PC-3 (cell line): ENCODE data around the gene MGAT5. TPM values are rescaled to one million over a fixed set of nuclear protein-coding genes. Genes with fewer than 3 reads are reported as not detected.

ENCODE experiments used
- ATAC-seq: fragments of 200-7000 bp; cut with Tn5 transposase; 2 replicates; pipeline ENCODE4 v1.9.1; 2020; ENCODE audit warnings: mild to moderate bottlenecking, moderate library complexity
- BruUV-seq: library from RNA; stranded (reverse); fragments of 400-500 nt; replicated peaks from 2 replicates; lab custom pipeline; 2021; lab: Mats Ljungman, UMichigan
- CTCF ChIA-PET: fragments of 300-600 bp; sonication (Branson Sonifier 250); formaldehyde crosslinking; loops from one replicate; lab custom pipeline; 2022; ENCODE audit warnings: antibody characterized with exemption; lab: Charles Lee
- POLR2A ChIA-PET: fragments of 300-600 bp; sonication (Branson Sonifier 250); formaldehyde crosslinking; loops from one replicate; lab custom pipeline; 2022; ENCODE audit warnings: antibody characterized with exemption; ENCODE audit not compliant: unreplicated experiment; lab: Charles Lee
- DNase-seq: peaks from one replicate; pipeline ENCODE4 v3.0.0-alpha.2; 2015
- H2AFZ ChIP-seq: fragments of 300-600 bp; sonication (generic); 2 replicates; pipeline ENCODE4 v1.6.0; 2016; ENCODE audit warnings: antibody characterized with exemption, low read length
- H3F3A ChIP-seq: fragments of 300-600 bp; sonication (generic); one replicate; pipeline ENCODE4 v1.6.0; 2017; ENCODE audit warnings: antibody characterized with exemption, low read length, control low read depth, mild to moderate bottlenecking; ENCODE audit not compliant: unreplicated experiment
- H3K27ac ChIP-seq: fragments of 300-600 bp; sonication (generic); 2 replicates; pipeline ENCODE4 v1.5.1; 2016; ENCODE audit warnings: mild to moderate bottlenecking, low read length
- H3K27me3 ChIP-seq: fragments of 300-600 bp; sonication (generic); 2 replicates; pipeline ENCODE4 v1.6.1; 2016; ENCODE audit warnings: low read length, mixed read lengths
- H3K36me3 ChIP-seq: fragments of 300-600 bp; sonication (generic); 2 replicates; pipeline ENCODE4 v1.6.1; 2016; ENCODE audit warnings: low read depth, mixed run types, low read length, mixed read lengths
- H3K4me1 ChIP-seq: fragments of 300-600 bp; sonication (generic); 2 replicates; pipeline ENCODE4 v1.5.1; 2016; ENCODE audit warnings: low read length; ENCODE audit not compliant: insufficient read depth
- H3K4me2 ChIP-seq: fragments of 300-600 bp; sonication (generic); 2 replicates; pipeline ENCODE4 v1.6.0; 2016; ENCODE audit warnings: low read length
- H3K4me3 ChIP-seq: fragments of 300-600 bp; sonication (generic); 2 replicates; pipeline ENCODE4 v1.5.1; 2016; ENCODE audit warnings: mild to moderate bottlenecking, low read length, mixed read lengths
- H3K79me2 ChIP-seq: fragments of 300-600 bp; sonication (generic); 2 replicates; pipeline ENCODE4 v1.6.1; 2017; ENCODE audit warnings: low read length, mixed read lengths
- H3K9ac ChIP-seq: fragments of 300-600 bp; sonication (generic); 2 replicates; pipeline ENCODE4 v1.6.0; 2016; ENCODE audit warnings: mild to moderate bottlenecking, low read length
- H3K9me2 ChIP-seq: fragments of 300-600 bp; sonication (generic); replicated peaks from 2 replicates; pipeline ENCODE4 v1.6.1; 2016; ENCODE audit warnings: mixed run types, low read length, mixed read lengths
- H3K9me3 ChIP-seq: fragments of 300-600 bp; sonication (generic); 2 replicates; pipeline ENCODE4 v1.6.1; 2016; ENCODE audit warnings: low read length, mixed read lengths
- H4K20me1 ChIP-seq: fragments of 300-600 bp; sonication (generic); 2 replicates; pipeline ENCODE4 v1.6.1; 2016; ENCODE audit warnings: low read length, mixed read lengths
- CTCF ChIP-seq: fragments of 300-600 bp; sonication (generic); conservative IDR thresholded peaks from 2 replicates; pipeline ENCODE4 v1.5.1; 2017; ENCODE audit warnings: antibody characterized with exemption, low read depth, mild to moderate bottlenecking, low read length
- EZH2 ChIP-seq: fragments of 300-600 bp; sonication (generic); IDR thresholded peaks from one replicate; pipeline ENCODE4 v1.6.1; 2017; ENCODE audit warnings: antibody characterized with exemption, mild to moderate bottlenecking, low read length; ENCODE audit not compliant: unreplicated experiment
- EZH2phosphoT487 ChIP-seq: fragments of 300-600 bp; sonication (generic); IDR thresholded peaks from 2 replicates; pipeline ENCODE4 v1.6.1; 2018; ENCODE audit warnings: mild to moderate bottlenecking, antibody characterized with exemption, low read length, borderline replicate concordance
- intact Hi-C: fragments of 100-400 bp; cut with micrococcal nuclease; formaldehyde crosslinking; loops from 2 replicates; pipeline ENCODE4 v1.9.0; 2023
- total RNA-seq: library from RNA; depleted of rRNA; stranded (reverse); fragments of >200 nt; gene quantifications from 2 replicates; pipeline ENCODE4 v1.2.3, GENCODE V29; 2014

Gene MGAT5
- total RNA-seq, 1 experiment from 2014 or later: 33.8 TPM

DNA sequence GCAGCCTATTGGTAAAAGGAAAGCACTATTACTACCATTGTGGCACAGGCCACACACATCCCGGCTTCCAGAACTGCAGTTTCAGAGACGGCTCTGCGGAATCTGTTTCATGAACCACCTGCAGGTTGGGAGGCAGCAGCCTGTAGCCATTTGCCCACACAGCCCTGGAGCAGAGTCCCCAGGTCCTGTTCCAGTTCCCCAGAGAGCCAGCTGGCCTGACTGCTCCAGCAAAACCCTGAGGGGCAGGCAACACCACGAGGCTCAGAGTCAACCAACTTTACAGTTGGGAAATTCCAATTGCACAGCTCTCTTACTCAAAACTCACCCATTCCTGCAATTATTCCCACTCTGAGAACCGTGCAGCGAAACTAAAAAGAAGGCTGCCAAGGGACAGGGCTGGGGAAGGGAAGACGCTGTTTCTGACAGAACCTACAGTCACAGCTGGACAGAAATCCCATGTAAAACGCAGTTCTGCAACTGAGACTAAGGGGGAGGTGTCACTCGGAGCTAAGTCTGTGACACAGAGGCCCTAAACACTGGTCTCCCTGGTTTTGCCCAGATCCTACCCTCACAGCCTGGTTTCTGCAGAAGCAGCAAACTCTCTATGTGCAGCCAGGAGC lies 245.5 kb downstream of the MGAT5 start:
- ATAC-seq: no peak
- H3K36me3 ChIP-seq: no peaks in the 10 kb centered on the region
- BruUV-seq: no TSS peak

GRCh38 chr2:134500211-134500935 lies 246.5 kb downstream of the MGAT5 start:
- Histone ChIP-seq H3K4me2 (no peak overlapping the region), H2AFZ (no peak overlapping the region), H3K79me2 (no peaks in the 10 kb centered on the region), H4K20me1 (no peaks in the 10 kb centered on the region), H3K36me3 (no peaks in the 10 kb centered on the region), H3K9me2 (no peaks in the 10 kb centered on the region), H3K27ac (no peak overlapping the region), H3K4me3 (no peak overlapping the region), H3F3A (no peaks in the 10 kb centered on the region), H3K4me1 (0 out of 2 replicates have a peak, but pooled peaks cover 2% of the 10 kb centered on the region), H3K9me3 (no peaks in the 10 kb centered on the region), H3K9ac (no peak overlapping the region), H3K27me3 (no peaks in the 10 kb centered on the region)
- ATAC-seq (no peak), DNase-seq (no peak)
- ChIA-PET POLR2A (no interaction called here), CTCF (no interaction called here)
- no TSS peak for BruUV-seq
- intact Hi-C loops: no loop called here
- TF ChIP-seq EZH2phosphoT487: no peak
- no peak for TF ChIP-seq CTCF

More for the DNA sequence above, 245.5 kb downstream of the MGAT5 start:
- DNase-seq: no peak
- TF ChIP-seq EZH2: no peak
- no peak for TF ChIP-seq CTCF
- TF ChIP-seq EZH2phosphoT487: no peak
- Histone ChIP-seq H3K27me3 (no peaks in the 10 kb centered on the region), H3K4me1 (no peaks in the 10 kb centered on the region), H4K20me1 (no peaks in the 10 kb centered on the region), H3F3A (no peaks in the 10 kb centered on the region), H3K9me2 (no peaks in the 10 kb centered on the region), H3K9me3 (no peaks in the 10 kb centered on the region), H3K27ac (no peak overlapping the region), H2AFZ (no peak overlapping the region), H3K9ac (no peak overlapping the region), H3K79me2 (no peaks in the 10 kb centered on the region), H3K4me2 (no peak overlapping the region), H3K4me3 (no peak overlapping the region)
- POLR2A ChIA-PET: no interaction called here
- CTCF ChIA-PET: no interaction called here
- intact Hi-C loops: no loop called here
